ENCODE measurements around the gene MSN.
"Not testable (repeated sequence)": the region's sequence is repeated elsewhere in the genome, so short reads cannot be mapped to it uniquely, and the experiment has no call there.

MSN gene

DNA sequence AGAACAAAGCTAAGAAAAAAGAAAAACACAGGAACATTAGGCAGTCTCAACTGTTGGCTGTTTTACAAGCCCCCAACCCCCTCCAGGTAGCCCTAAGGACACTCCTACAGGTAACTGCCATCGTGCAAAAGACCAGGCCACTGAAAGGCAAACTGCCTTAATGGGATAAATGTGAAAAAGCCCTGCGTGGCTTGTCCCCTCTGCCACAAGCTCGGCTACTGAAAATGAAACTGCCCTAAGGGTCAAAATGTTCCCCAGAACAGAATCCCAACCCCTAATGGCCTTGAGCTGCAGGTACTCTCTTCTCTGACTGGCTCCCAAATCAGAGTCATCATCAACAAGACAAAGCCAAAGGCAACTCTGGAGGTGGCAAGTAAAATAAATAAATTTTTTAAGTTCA, 84.8 kb downstream of the MSN start:
- Histone ChIP-seq H3K4me1 (ENCODE audit: control insufficient read depth, insufficient read depth, low read length) (no peaks in the 10 kb centered on the region), H3K4me3 (ENCODE audit: low read depth, low read length) (no peak overlapping the region), H3K27ac (ENCODE audit: low read depth, low read length) (no peak overlapping the region), H3K27me3 (ENCODE audit: control insufficient read depth, insufficient read depth, low read length) (no peaks in the 10 kb centered on the region), H3K36me3 (ENCODE audit: control insufficient read depth, insufficient read depth, low read length) (no peaks in the 10 kb centered on the region), H3K9ac (ENCODE audit: low read depth, low read length) (no peak overlapping the region), H3K9me3 (ENCODE audit: control insufficient read depth, insufficient read depth, low read length) (peaks cover 41% of the 10 kb centered on the region)

DNA sequence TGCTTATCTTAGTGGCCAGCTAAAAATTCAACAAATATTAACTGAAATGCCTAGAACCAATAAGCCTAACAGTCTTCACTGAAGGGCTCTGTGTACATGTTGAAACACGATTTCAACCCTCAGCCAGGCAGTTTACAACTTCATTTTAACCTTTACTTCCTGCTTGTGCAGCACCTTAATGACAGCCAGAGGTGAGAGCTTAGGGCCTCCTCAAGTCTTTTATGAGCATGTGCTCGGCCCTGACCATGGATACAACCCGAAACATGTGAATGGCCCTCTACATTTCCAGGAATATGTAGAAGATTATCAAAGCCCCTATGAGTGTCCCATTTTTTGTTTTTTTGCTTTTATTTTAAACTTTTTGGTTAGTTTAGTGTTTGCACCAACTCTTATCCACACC, 88.3 kb downstream of the MSN start:
- no peak overlapping the region for H3K4me3 ChIP-seq (ENCODE audit: low read depth, low read length)
- H3K9me3 ChIP-seq (ENCODE audit: control insufficient read depth, insufficient read depth, low read length): peaks cover 46% of the 10 kb centered on the region
- H3K36me3 ChIP-seq (ENCODE audit: control insufficient read depth, insufficient read depth, low read length): no peaks in the 10 kb centered on the region
- H3K27me3 ChIP-seq (ENCODE audit: control insufficient read depth, insufficient read depth, low read length): no peaks in the 10 kb centered on the region
- no peaks in the 10 kb centered on the region for H3K4me1 ChIP-seq (ENCODE audit: control insufficient read depth, insufficient read depth, low read length)
- no peak overlapping the region for H3K9ac ChIP-seq (ENCODE audit: low read depth, low read length)
- H3K27ac ChIP-seq (ENCODE audit: low read depth, low read length): no peak overlapping the region

DNA sequence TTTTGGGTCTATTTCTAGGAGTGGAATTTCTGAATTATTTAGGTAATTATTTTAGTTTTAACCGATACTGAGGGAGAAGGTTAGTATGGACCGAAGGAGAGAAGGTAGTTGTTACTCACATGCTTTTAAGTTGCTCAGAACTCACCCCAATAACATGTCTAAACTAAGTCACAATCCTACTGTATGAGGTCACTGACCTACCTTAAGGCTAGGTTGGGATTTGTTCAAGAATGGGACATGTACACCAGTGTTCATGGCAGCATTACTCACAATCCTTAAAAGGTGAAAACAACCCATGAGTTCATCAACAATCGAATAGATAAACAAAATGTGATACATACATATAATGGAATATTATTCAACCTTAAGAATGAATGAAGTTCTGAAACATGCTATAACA, 90.5 kb downstream of the MSN start:
- Histone ChIP-seq H3K4me1 (ENCODE audit: control insufficient read depth, insufficient read depth, low read length) (no peaks in the 10 kb centered on the region), H3K9me3 (ENCODE audit: control insufficient read depth, insufficient read depth, low read length) (peaks cover 33% of the 10 kb centered on the region), H3K4me3 (ENCODE audit: low read depth, low read length) (no peak overlapping the region), H3K9ac (ENCODE audit: low read depth, low read length) (no peak overlapping the region), H3K27me3 (ENCODE audit: control insufficient read depth, insufficient read depth, low read length) (no peaks in the 10 kb centered on the region), H3K36me3 (ENCODE audit: control insufficient read depth, insufficient read depth, low read length) (no peaks in the 10 kb centered on the region), H3K27ac (ENCODE audit: low read depth, low read length) (no peak overlapping the region)

DNA sequence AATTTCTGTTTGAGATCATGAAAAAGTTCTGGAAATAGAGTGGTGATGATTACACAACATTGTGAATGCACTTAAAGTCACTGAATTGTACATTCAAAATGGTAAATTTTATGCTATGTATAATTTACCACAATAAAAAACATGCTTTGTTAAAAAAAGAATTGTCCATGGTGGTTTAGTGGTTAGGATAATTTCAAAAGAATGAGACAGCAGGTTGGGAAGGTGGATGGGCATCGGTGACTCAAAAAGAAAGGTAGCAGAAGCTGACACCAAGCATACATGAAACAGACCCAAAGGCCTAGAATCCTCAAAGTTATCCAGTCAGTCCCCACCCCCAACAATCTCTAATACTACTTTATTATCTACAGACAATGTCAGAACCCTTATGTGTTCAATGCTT, 91.1 kb downstream of the MSN start:
- H3K36me3 ChIP-seq (ENCODE audit: control insufficient read depth, insufficient read depth, low read length): no peaks in the 10 kb centered on the region
- no peak overlapping the region for H3K27ac ChIP-seq (ENCODE audit: low read depth, low read length)
- no peaks in the 10 kb centered on the region for H3K4me1 ChIP-seq (ENCODE audit: control insufficient read depth, insufficient read depth, low read length)
- H3K4me3 ChIP-seq (ENCODE audit: low read depth, low read length): no peak overlapping the region
- no peaks in the 10 kb centered on the region for H3K27me3 ChIP-seq (ENCODE audit: control insufficient read depth, insufficient read depth, low read length)
- H3K9ac ChIP-seq (ENCODE audit: low read depth, low read length): no peak overlapping the region
- peaks cover 33% of the 10 kb centered on the region for H3K9me3 ChIP-seq (ENCODE audit: control insufficient read depth, insufficient read depth, low read length)

DNA sequence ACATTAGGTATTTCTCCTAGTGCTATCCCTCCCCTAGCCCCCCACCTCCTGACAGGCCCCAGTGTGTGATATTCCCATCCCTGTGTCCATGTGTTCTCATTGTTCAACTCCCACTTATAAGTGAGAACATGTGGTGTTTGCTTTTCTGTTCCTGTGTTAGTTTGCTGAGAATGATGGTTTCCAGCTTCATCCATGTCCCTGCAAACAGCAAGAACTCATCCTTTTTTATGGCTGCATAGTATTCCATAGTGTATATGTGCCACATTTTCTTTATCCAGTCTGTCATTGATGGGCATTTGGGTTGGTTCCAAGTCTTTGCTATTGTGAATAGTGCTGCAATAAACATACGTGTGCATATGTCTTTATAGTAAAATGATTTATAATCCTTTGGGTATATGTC, 92.1 kb downstream of the MSN start:
- H3K4me1 ChIP-seq (ENCODE audit: control insufficient read depth, insufficient read depth, low read length); H3K36me3 ChIP-seq (ENCODE audit: control insufficient read depth, insufficient read depth, low read length): not testable (repeated sequence)

DNA sequence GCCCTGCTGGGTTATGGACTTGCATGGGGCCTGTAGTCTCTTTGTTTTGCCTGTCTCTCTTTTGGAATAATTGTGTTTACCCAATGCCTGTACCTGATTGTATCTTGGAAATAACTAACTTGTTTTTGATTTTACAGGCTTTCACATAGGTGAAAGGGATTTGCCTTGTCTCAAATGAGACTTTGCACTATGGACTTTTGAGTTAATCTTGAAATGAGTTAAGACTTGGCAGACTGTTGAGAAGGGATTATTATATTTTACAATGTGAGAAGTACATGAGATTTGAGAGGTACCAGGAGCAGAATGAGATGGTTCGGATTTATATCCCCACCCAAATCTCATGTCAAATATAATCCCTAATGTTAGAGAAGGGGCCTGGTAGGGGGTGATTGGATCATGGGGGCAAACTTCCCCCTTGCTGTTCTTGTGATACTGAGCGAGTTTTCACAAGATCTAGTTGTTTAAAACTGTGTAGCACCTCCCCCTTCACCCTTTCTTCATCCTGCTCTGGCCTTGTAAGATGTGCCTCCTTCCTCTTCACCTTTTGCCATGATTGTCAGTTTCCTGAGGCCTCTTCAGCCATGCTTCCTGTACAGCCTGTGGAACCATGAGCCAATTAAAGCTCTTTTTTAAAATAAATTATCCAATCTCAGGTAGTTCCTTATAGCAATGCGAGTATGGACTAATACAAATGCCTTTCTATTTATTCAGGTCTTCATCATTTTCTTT, 102.3 kb downstream of the MSN start:
- Histone ChIP-seq H3K4me1 (ENCODE audit: control insufficient read depth, insufficient read depth, low read length) (no peaks in the 10 kb centered on the region), H3K4me3 (ENCODE audit: low read depth, low read length) (no peak overlapping the region), H3K9ac (ENCODE audit: low read depth, low read length) (no peak overlapping the region), H3K36me3 (ENCODE audit: control insufficient read depth, insufficient read depth, low read length) (no peaks in the 10 kb centered on the region), H3K27ac (ENCODE audit: low read depth, low read length) (no peak overlapping the region), H3K27me3 (ENCODE audit: control insufficient read depth, insufficient read depth, low read length) (no peaks in the 10 kb centered on the region), H3K9me3 (ENCODE audit: control insufficient read depth, insufficient read depth, low read length) (peaks cover 27% of the 10 kb centered on the region)

More for the DNA sequence above, 92.1 kb downstream of the MSN start:
- H3K4me3 ChIP-seq (ENCODE audit: low read depth, low read length); H3K27ac ChIP-seq (ENCODE audit: low read depth, low read length); H3K27me3 ChIP-seq (ENCODE audit: control insufficient read depth, insufficient read depth, low read length); H3K9ac ChIP-seq (ENCODE audit: low read depth, low read length): not testable (repeated sequence)
- H3K9me3 ChIP-seq (ENCODE audit: control insufficient read depth, insufficient read depth, low read length): peaks cover 33% of the 10 kb centered on the region

DNA sequence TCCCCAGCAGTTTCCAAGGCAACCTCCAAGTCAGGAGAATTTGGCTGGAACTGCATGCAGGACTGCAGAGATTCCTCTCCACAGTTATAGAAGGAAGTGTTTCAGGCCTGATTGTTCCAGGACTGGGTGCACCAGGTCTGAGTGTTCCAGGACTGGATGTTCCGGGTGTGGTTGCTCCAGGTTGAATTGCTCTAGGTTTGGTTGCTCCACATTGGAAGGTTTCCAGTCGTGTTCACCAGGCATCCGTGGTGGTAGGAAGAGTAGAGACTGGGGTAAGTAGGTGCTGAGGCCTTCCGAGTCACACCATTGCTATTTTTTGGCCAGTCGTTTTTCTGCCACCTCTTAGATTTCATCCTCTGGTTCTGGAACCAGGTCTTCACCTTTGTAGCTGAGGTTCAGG, 105.4 kb downstream of the MSN start:
- no peak overlapping the region for H3K27ac ChIP-seq (ENCODE audit: low read depth, low read length)
- H3K36me3 ChIP-seq (ENCODE audit: control insufficient read depth, insufficient read depth, low read length): no peaks in the 10 kb centered on the region
- peaks cover 20% of the 10 kb centered on the region for H3K9me3 ChIP-seq (ENCODE audit: control insufficient read depth, insufficient read depth, low read length)
- H3K9ac ChIP-seq (ENCODE audit: low read depth, low read length): no peak overlapping the region
- no peak overlapping the region for H3K4me3 ChIP-seq (ENCODE audit: low read depth, low read length)
- H3K4me1 ChIP-seq (ENCODE audit: control insufficient read depth, insufficient read depth, low read length): no peaks in the 10 kb centered on the region
- H3K27me3 ChIP-seq (ENCODE audit: control insufficient read depth, insufficient read depth, low read length): no peaks in the 10 kb centered on the region

DNA sequence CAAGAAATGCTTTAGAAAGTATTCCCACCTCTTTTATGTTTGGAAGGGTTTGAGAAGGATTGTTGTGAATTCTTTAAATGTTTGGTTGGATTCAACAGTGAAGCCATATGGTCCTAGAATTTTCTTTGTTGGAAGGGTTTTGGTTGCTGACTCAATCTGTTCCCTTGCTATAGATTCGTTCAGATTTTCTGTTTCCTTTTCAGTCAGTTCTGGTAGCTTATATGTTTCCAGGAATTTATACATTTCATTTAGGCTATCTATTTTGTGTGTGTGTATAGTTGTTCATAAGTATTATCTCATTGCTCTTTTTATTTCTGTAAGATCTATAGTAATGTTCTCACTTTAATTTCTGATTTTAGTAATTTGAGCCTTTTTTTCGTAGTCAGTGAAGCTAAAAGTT, 114.4 kb downstream of the MSN start:
- Histone ChIP-seq H3K4me1 (ENCODE audit: control insufficient read depth, insufficient read depth, low read length) (no peaks in the 10 kb centered on the region), H3K36me3 (ENCODE audit: control insufficient read depth, insufficient read depth, low read length) (no peaks in the 10 kb centered on the region), H3K9ac (ENCODE audit: low read depth, low read length) (no peak overlapping the region), H3K27me3 (ENCODE audit: control insufficient read depth, insufficient read depth, low read length) (no peaks in the 10 kb centered on the region), H3K4me3 (ENCODE audit: low read depth, low read length) (no peak overlapping the region), H3K27ac (ENCODE audit: low read depth, low read length) (no peak overlapping the region), H3K9me3 (ENCODE audit: control insufficient read depth, insufficient read depth, low read length) (peaks cover 19% of the 10 kb centered on the region)

DNA sequence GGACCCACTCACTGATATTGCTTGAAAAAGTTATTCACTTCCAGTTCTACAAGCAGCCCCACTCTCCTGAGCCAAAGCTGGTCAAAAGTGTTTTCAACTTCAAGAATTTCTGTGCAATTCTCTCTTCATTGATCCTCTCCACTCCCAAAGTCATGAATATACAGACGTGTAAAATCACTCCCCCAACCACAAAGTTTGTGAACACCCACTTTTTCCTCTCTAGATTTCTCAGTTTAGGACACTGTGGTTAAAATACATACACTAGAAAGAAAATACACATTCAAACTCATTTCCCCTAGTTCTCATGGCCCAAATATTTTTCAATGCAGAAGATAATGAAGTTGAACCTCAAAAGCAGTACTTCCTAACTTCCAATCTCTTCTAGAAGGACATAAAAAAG, 116.3 kb downstream of the MSN start:
- Histone ChIP-seq H3K4me3 (ENCODE audit: low read depth, low read length) (no peak overlapping the region), H3K36me3 (ENCODE audit: control insufficient read depth, insufficient read depth, low read length) (no peaks in the 10 kb centered on the region), H3K9ac (ENCODE audit: low read depth, low read length) (no peak overlapping the region), H3K4me1 (ENCODE audit: control insufficient read depth, insufficient read depth, low read length) (no peaks in the 10 kb centered on the region), H3K27ac (ENCODE audit: low read depth, low read length) (no peak overlapping the region), H3K9me3 (ENCODE audit: control insufficient read depth, insufficient read depth, low read length) (peaks cover 26% of the 10 kb centered on the region), H3K27me3 (ENCODE audit: control insufficient read depth, insufficient read depth, low read length) (no peaks in the 10 kb centered on the region)

Data from HUES48 (cell line).